ENCODE measurements around the gene MPEG1.

The MPEG1 gene

GRCh38 chr11:59253001-59253400 is 40.3 kb upstream of the MPEG1 start:
- Histone ChIP-seq H4K20me1 (ENCODE audit: insufficient read depth, low read length) (no peaks in the 10 kb centered on the region), H3K4me2 (ENCODE audit: low read length) (no peak overlapping the region), H3K4me3 (ENCODE audit: low read length) (no peak overlapping the region), H3K27ac (ENCODE audit: low read length) (no peak overlapping the region), H3K36me3 (replicated peaks; ENCODE audit: low read depth, low read length) (no peaks in the 10 kb centered on the region), H3K9me3 (ENCODE audit: insufficient read depth, low read length) (no peaks in the 10 kb centered on the region), H3K27me3 (ENCODE audit: low read depth, low read length) (no peaks in the 10 kb centered on the region), H3K9ac (ENCODE audit: low read length) (no peak overlapping the region), H3K79me2 (ENCODE audit: low read length) (no peaks in the 10 kb centered on the region), H2AFZ (ENCODE audit: low read depth, low read length) (no peak overlapping the region), H3K4me1 (ENCODE audit: low read length) (no peaks in the 10 kb centered on the region)
- no peak for TF ChIP-seq EZH2phosphoT487 (IDR thresholded peaks at IDR 0.05; ENCODE audit: low read depth)
- TF ChIP-seq, protein P1, sequence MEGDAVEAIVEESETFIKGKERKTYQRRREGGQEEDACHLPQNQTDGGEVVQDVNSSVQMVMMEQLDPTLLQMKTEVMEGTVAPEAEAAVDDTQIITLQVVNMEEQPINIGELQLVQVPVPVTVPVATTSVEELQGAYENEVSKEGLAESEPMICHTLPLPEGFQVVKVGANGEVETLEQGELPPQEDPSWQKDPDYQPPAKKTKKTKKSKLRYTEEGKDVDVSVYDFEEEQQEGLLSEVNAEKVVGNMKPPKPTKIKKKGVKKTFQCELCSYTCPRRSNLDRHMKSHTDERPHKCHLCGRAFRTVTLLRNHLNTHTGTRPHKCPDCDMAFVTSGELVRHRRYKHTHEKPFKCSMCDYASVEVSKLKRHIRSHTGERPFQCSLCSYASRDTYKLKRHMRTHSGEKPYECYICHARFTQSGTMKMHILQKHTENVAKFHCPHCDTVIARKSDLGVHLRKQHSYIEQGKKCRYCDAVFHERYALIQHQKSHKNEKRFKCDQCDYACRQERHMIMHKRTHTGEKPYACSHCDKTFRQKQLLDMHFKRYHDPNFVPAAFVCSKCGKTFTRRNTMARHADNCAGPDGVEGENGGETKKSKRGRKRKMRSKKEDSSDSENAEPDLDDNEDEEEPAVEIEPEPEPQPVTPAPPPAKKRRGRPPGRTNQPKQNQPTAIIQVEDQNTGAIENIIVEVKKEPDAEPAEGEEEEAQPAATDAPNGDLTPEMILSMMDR (IDR thresholded peaks at IDR 0.05; ENCODE audit: low read depth, low read length) = no peak

DNA sequence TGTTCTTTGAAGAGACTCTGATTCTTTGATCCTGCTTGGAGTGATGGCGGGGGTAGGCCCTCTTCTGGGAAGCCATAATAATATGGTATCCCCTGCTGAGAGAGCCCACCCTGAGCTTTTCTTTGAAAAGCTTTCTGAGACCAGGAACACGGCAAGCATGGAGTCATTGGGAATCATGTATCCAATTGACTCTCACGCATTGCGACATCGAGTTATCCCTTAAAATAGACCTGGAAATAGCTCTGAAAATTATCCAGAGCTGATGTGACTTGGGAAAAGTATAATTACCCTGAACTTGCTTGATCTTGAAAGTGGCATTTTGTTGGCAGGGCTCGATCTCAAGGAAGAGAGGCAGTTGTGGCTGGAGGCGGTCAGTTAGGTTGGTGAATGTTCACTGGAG is 36.8 kb upstream of the MPEG1 start:
- Histone ChIP-seq H3K4me3 (ENCODE audit: low read length) (no peak overlapping the region), H3K27me3 (ENCODE audit: low read depth, low read length) (no peaks in the 10 kb centered on the region), H2AFZ (ENCODE audit: low read depth, low read length) (no peak overlapping the region), H3K4me2 (ENCODE audit: low read length) (no peak overlapping the region), H3K36me3 (replicated peaks; ENCODE audit: low read depth, low read length) (no peaks in the 10 kb centered on the region), H3K9me3 (ENCODE audit: insufficient read depth, low read length) (no peaks in the 10 kb centered on the region), H3K4me1 (ENCODE audit: low read length) (no peaks in the 10 kb centered on the region), H4K20me1 (ENCODE audit: insufficient read depth, low read length) (no peaks in the 10 kb centered on the region), H3K79me2 (ENCODE audit: low read length) (no peaks in the 10 kb centered on the region), H3K27ac (ENCODE audit: low read length) (no peak overlapping the region), H3K9ac (ENCODE audit: low read length) (no peak overlapping the region)
- TF ChIP-seq, protein P1 (IDR thresholded peaks at IDR 0.05; ENCODE audit: low read depth, low read length) = no peak
- TF ChIP-seq EZH2phosphoT487 (IDR thresholded peaks at IDR 0.05; ENCODE audit: low read depth) = no peak

DNA sequence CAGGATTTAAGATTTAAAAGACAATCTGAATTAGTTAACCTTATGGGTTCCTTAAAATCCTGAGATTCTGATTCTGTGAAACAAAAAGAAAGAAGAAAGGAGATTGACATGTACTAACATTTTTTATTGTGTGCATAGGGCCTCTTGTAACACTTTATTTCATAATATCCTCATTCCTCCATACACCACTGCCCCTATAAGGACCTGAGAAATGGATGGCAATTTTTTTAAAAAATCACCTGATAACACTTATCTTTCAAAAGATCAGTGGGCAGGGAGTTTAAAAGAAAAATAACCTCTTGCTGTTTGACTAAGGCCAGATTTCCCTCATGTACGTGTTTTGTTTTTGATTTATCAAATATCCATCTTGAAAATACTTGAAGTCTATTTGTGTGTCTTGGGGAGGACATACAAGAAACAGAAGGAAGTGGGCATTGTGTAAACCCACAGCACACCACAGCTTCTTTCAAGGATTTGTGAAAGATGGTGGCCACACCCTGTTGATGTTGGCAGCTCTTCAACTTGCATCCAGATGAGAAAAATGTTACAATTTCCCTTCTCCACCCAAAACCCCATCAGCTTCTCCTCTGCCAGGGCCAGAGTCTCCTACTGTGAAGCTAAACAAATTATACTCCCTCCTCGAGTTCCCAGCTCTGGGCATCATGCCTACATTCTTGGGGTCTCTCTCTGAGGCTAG is 35.0 kb upstream of the MPEG1 start:
- Histone ChIP-seq H3K4me1 (ENCODE audit: low read length) (no peaks in the 10 kb centered on the region), H3K27ac (ENCODE audit: low read length) (no peak overlapping the region), H3K9me3 (ENCODE audit: insufficient read depth, low read length) (peaks cover 6% of the 10 kb centered on the region), H3K36me3 (replicated peaks; ENCODE audit: low read depth, low read length) (no peaks in the 10 kb centered on the region), H3K4me3 (ENCODE audit: low read length) (no peak overlapping the region), H3K9ac (ENCODE audit: low read length) (no peak overlapping the region), H3K79me2 (ENCODE audit: low read length) (no peaks in the 10 kb centered on the region), H2AFZ (ENCODE audit: low read depth, low read length) (no peak overlapping the region), H4K20me1 (ENCODE audit: insufficient read depth, low read length) (no peaks in the 10 kb centered on the region), H3K4me2 (ENCODE audit: low read length) (no peak overlapping the region), H3K27me3 (ENCODE audit: low read depth, low read length) (no peaks in the 10 kb centered on the region)
- no peak for TF ChIP-seq EZH2phosphoT487 (IDR thresholded peaks at IDR 0.05; ENCODE audit: low read depth)
- TF ChIP-seq, protein P1 (IDR thresholded peaks at IDR 0.05; ENCODE audit: low read depth, low read length) = no peak

- H4K20me1 ChIP-seq (ENCODE audit: insufficient read depth, low read length) = no peaks in the 10 kb centered on the region
- H3K4me3 ChIP-seq (ENCODE audit: low read length) = no peak overlapping the region
- no peak overlapping the region for H3K9ac ChIP-seq (ENCODE audit: low read length)
- peaks cover 30% of the 10 kb centered on the region for H3K9me3 ChIP-seq (ENCODE audit: insufficient read depth, low read length)
- peaks cover 11% of the 10 kb centered on the region for H3K36me3 ChIP-seq (replicated peaks; ENCODE audit: low read depth, low read length)
- H3K4me1 ChIP-seq (ENCODE audit: low read length) = no peaks in the 10 kb centered on the region
- H3K79me2 ChIP-seq (ENCODE audit: low read length) = no peaks in the 10 kb centered on the region
- H3K27ac ChIP-seq (ENCODE audit: low read length) = no peak overlapping the region
- no peak overlapping the region for H3K4me2 ChIP-seq (ENCODE audit: low read length)
- no peaks in the 10 kb centered on the region for H3K27me3 ChIP-seq (ENCODE audit: low read depth, low read length)
- TF ChIP-seq, protein P1 (IDR thresholded peaks at IDR 0.05; ENCODE audit: low read depth, low read length) = no peak
- TF ChIP-seq EZH2phosphoT487 (IDR thresholded peaks at IDR 0.05; ENCODE audit: low read depth) = no peak
- H2AFZ ChIP-seq (ENCODE audit: low read depth, low read length) = no peak overlapping the region
Observed at GRCh38 chr11:59243633-59244032, 30.9 kb upstream of the MPEG1 start.
